ENCODE measurements around the gene RAB30.

RAB30 gene

GRCh38 chr11:83056204-83056603 is 15.5 kb downstream of the RAB30 start:
- Histone ChIP-seq H3K9ac (ENCODE audit: low read length in 2 of 2) (no peak overlapping the region), H3K4me1 (ENCODE audit: control insufficient read depth, insufficient read depth, low read length) (peaks cover 13% of the 10 kb centered on the region), H3K36me3 (ENCODE audit: control insufficient read depth in 2 of 2, insufficient read depth in 2 of 2, low read length in 2 of 2) (peaks cover 0 to 4% of the 10 kb centered on the region in 2 donors), H3K4me3 (ENCODE audit: low read length in 2 of 2) (no peak overlapping the region), H3K9me3 (ENCODE audit: control insufficient read depth in 2 of 2, low read length in 2 of 2) (no peaks in the 10 kb centered on the region), H3K27me3 (ENCODE audit: control insufficient read depth in 1 of 2, insufficient read depth in 2 of 2, low read length in 2 of 2) (no peaks in the 10 kb centered on the region), H3K27ac (ENCODE audit: low read length) (no peak overlapping the region)

- H3K4me3 ChIP-seq (ENCODE audit: low read length in 2 of 2): no peak overlapping the region
- no peaks in the 10 kb centered on the region for H3K27me3 ChIP-seq (ENCODE audit: control insufficient read depth in 1 of 2, insufficient read depth in 2 of 2, low read length in 2 of 2)
- no peak overlapping the region for H3K27ac ChIP-seq (ENCODE audit: low read length)
- peaks cover 0 to 4% of the 10 kb centered on the region in 2 donors for H3K36me3 ChIP-seq (ENCODE audit: control insufficient read depth in 2 of 2, insufficient read depth in 2 of 2, low read length in 2 of 2)
- no peak overlapping the region for H3K9ac ChIP-seq (ENCODE audit: low read length in 2 of 2)
- H3K9me3 ChIP-seq (ENCODE audit: control insufficient read depth in 2 of 2, low read length in 2 of 2): peaks cover 0 to 6% of the 10 kb centered on the region in 2 donors
- H3K4me1 ChIP-seq (ENCODE audit: control insufficient read depth, insufficient read depth, low read length): peaks cover 13% of the 10 kb centered on the region
These were observed 16.8 kb downstream of the RAB30 start for GRCh38 chr11:83054904-83055380.

GRCh38 chr11:83054001-83054400 is 17.7 kb downstream of the RAB30 start:
- H3K9me3 ChIP-seq (ENCODE audit: control insufficient read depth in 2 of 2, low read length in 2 of 2): peaks cover 0 to 6% of the 10 kb centered on the region in 2 donors
- H3K4me1 ChIP-seq (ENCODE audit: control insufficient read depth, insufficient read depth, low read length): peaks cover 13% of the 10 kb centered on the region
- no peaks in the 10 kb centered on the region for H3K27me3 ChIP-seq (ENCODE audit: control insufficient read depth in 1 of 2, insufficient read depth in 2 of 2, low read length in 2 of 2)
- H3K4me3 ChIP-seq (ENCODE audit: low read length in 2 of 2): no peak overlapping the region
- no peak overlapping the region for H3K9ac ChIP-seq (ENCODE audit: low read length in 2 of 2)
- no peak overlapping the region for H3K27ac ChIP-seq (ENCODE audit: low read length)
- H3K36me3 ChIP-seq (ENCODE audit: control insufficient read depth in 2 of 2, insufficient read depth in 2 of 2, low read length in 2 of 2): peaks cover 0 to 4% of the 10 kb centered on the region in 2 donors

- H3K36me3 ChIP-seq (ENCODE audit: control insufficient read depth in 2 of 2, insufficient read depth in 2 of 2, low read length in 2 of 2): peaks cover 0 to 4% of the 10 kb centered on the region in 2 donors
- H3K9ac ChIP-seq (ENCODE audit: low read length in 2 of 2): peak overlapping the region; percentile 43 to 66
- no peaks in the 10 kb centered on the region for H3K27me3 ChIP-seq (ENCODE audit: control insufficient read depth in 1 of 2, insufficient read depth in 2 of 2, low read length in 2 of 2)
These were observed 19.7 kb downstream of the RAB30 start for GRCh38 chr11:83051760-83052671.

GRCh38 chr11:83047515-83048225 is 24.0 kb downstream of the RAB30 start:
- no peaks in the 10 kb centered on the region for H3K27me3 ChIP-seq (ENCODE audit: control insufficient read depth in 1 of 2, insufficient read depth in 2 of 2, low read length in 2 of 2)
- H3K27ac ChIP-seq (ENCODE audit: low read length): peak overlapping the region; percentile 32
- H3K4me3 ChIP-seq (ENCODE audit: low read length in 2 of 2): no peak overlapping the region
- no peaks in the 10 kb centered on the region for H3K36me3 ChIP-seq (ENCODE audit: control insufficient read depth in 2 of 2, insufficient read depth in 2 of 2, low read length in 2 of 2)
- peaks cover 19% of the 10 kb centered on the region for H3K4me1 ChIP-seq (ENCODE audit: control insufficient read depth, insufficient read depth, low read length)
- peaks cover 0 to 6% of the 10 kb centered on the region in 2 donors for H3K9me3 ChIP-seq (ENCODE audit: control insufficient read depth in 2 of 2, low read length in 2 of 2)
- no peak overlapping the region for H3K9ac ChIP-seq (ENCODE audit: low read length in 2 of 2)

More at GRCh38 chr11:83051760-83052671, 19.7 kb downstream of the RAB30 start:
- H3K4me1 ChIP-seq (ENCODE audit: control insufficient read depth, insufficient read depth, low read length): peaks cover 22% of the 10 kb centered on the region
- H3K4me3 ChIP-seq (ENCODE audit: low read length in 2 of 2): no peak overlapping the region
- H3K27ac ChIP-seq (ENCODE audit: low read length): peak overlapping the region; percentile 74
- peaks cover 0 to 6% of the 10 kb centered on the region in 2 donors for H3K9me3 ChIP-seq (ENCODE audit: control insufficient read depth in 2 of 2, low read length in 2 of 2)

GRCh38 chr11:83046621-83047172 is 25.0 kb downstream of the RAB30 start:
- no peaks in the 10 kb centered on the region for H3K36me3 ChIP-seq (ENCODE audit: control insufficient read depth in 2 of 2, insufficient read depth in 2 of 2, low read length in 2 of 2)
- H3K4me1 ChIP-seq (ENCODE audit: control insufficient read depth, insufficient read depth, low read length): peaks cover 10% of the 10 kb centered on the region
- peaks cover 0 to 6% of the 10 kb centered on the region in 2 donors for H3K9me3 ChIP-seq (ENCODE audit: control insufficient read depth in 2 of 2, low read length in 2 of 2)
- H3K4me3 ChIP-seq (ENCODE audit: low read length in 2 of 2): no peak overlapping the region
- H3K9ac ChIP-seq (ENCODE audit: low read length in 2 of 2): no peak overlapping the region
- peak overlapping the region; percentile 26 for H3K27ac ChIP-seq (ENCODE audit: low read length)
- no peaks in the 10 kb centered on the region for H3K27me3 ChIP-seq (ENCODE audit: control insufficient read depth in 1 of 2, insufficient read depth in 2 of 2, low read length in 2 of 2)

GRCh38 chr11:83044958-83045712 is 26.6 kb downstream of the RAB30 start:
- peaks cover 9% of the 10 kb centered on the region for H3K4me1 ChIP-seq (ENCODE audit: control insufficient read depth, insufficient read depth, low read length)
- H3K4me3 ChIP-seq (ENCODE audit: low read length in 2 of 2): no peak overlapping the region
- no peak overlapping the region for H3K9ac ChIP-seq (ENCODE audit: low read length in 2 of 2)
- no peaks in the 10 kb centered on the region for H3K9me3 ChIP-seq (ENCODE audit: control insufficient read depth in 2 of 2, low read length in 2 of 2)
- H3K27me3 ChIP-seq (ENCODE audit: control insufficient read depth in 1 of 2, insufficient read depth in 2 of 2, low read length in 2 of 2): no peaks in the 10 kb centered on the region
- no peaks in the 10 kb centered on the region for H3K36me3 ChIP-seq (ENCODE audit: control insufficient read depth in 2 of 2, insufficient read depth in 2 of 2, low read length in 2 of 2)
- no peak overlapping the region for H3K27ac ChIP-seq (ENCODE audit: low read length)

- Histone ChIP-seq H3K9ac (ENCODE audit: low read length in 2 of 2) (no peak overlapping the region), H3K27me3 (ENCODE audit: control insufficient read depth in 1 of 2, insufficient read depth in 2 of 2, low read length in 2 of 2) (no peaks in the 10 kb centered on the region), H3K4me1 (ENCODE audit: control insufficient read depth, insufficient read depth, low read length) (peaks cover 9% of the 10 kb centered on the region), H3K27ac (ENCODE audit: low read length) (no peak overlapping the region), H3K4me3 (ENCODE audit: low read length in 2 of 2) (no peak overlapping the region), H3K9me3 (ENCODE audit: control insufficient read depth in 2 of 2, low read length in 2 of 2) (no peaks in the 10 kb centered on the region), H3K36me3 (ENCODE audit: control insufficient read depth in 2 of 2, insufficient read depth in 2 of 2, low read length in 2 of 2) (no peaks in the 10 kb centered on the region)
These were observed 28.6 kb downstream of the RAB30 start for GRCh38 chr11:83042964-83043711.

GRCh38 chr11:83041126-83041525 is 30.6 kb downstream of the RAB30 start:
- Histone ChIP-seq H3K36me3 (ENCODE audit: control insufficient read depth in 2 of 2, insufficient read depth in 2 of 2, low read length in 2 of 2) (no peaks in the 10 kb centered on the region), H3K4me3 (ENCODE audit: low read length in 2 of 2) (no peak overlapping the region), H3K27me3 (ENCODE audit: control insufficient read depth in 1 of 2, insufficient read depth in 2 of 2, low read length in 2 of 2) (no peaks in the 10 kb centered on the region), H3K9me3 (ENCODE audit: control insufficient read depth in 2 of 2, low read length in 2 of 2) (no peaks in the 10 kb centered on the region), H3K27ac (ENCODE audit: low read length) (no peak overlapping the region), H3K9ac (ENCODE audit: low read length in 2 of 2) (no peak overlapping the region), H3K4me1 (ENCODE audit: control insufficient read depth, insufficient read depth, low read length) (no peaks in the 10 kb centered on the region)
